Measurements from ENCODE around the gene CCDC197.

CCDC197 gene

DNA sequence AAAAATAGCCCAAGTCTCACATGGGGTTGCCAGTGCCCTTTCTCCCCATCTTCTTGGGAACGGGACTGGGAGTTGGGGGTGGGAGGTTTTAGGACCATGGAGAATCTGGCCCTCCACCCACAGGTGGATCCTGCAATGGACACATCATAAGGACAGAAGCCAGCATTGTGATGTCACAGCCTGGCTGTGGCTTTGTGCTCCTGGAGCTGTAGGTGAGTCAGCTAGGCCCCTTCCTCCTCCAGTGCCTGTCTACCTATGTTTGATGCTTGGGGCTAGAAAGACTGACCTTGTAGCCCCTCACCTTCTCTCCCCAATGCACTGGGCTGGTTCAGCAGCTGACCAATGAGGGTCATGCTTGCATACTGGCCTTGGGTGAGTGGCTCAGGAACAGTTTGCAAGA lies at the start of gene CCDC197:
TSS of gene CCDC197 (plus strand) at position 220 of the 400 bp plus-strand sequence. CDS start 831 bp downstream, outside the sequence.
- DNase-seq = no peak

DNA sequence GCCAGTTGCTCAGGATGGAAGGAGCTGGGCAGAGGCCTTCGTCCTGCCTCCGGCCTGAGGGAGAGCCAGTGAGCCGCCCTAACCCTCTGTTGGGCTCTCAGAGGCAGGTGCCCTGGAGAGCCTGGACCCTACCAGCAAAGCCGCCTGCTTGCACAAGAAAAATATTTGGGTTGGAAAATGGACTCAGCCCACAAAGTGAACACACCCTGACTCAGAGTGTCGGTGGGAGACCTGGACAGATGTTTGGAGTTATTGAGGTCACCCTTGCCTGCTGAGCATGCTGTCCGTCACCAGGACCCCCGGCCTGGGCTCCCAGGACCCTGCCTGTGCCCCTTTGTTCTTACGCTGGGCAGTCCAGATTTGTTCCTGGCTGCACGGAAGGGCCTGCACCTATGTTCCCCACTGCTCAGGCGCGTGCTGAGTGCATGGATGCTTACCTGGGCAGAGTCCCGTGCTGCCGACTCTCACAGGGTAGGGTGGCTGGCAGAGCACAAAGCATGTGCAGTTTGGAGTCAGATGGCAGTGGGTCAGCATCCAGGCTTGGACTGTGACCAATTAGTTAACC lies 47.5 kb upstream of the CCDC197 start:
- DNase-seq = no peak

DNA sequence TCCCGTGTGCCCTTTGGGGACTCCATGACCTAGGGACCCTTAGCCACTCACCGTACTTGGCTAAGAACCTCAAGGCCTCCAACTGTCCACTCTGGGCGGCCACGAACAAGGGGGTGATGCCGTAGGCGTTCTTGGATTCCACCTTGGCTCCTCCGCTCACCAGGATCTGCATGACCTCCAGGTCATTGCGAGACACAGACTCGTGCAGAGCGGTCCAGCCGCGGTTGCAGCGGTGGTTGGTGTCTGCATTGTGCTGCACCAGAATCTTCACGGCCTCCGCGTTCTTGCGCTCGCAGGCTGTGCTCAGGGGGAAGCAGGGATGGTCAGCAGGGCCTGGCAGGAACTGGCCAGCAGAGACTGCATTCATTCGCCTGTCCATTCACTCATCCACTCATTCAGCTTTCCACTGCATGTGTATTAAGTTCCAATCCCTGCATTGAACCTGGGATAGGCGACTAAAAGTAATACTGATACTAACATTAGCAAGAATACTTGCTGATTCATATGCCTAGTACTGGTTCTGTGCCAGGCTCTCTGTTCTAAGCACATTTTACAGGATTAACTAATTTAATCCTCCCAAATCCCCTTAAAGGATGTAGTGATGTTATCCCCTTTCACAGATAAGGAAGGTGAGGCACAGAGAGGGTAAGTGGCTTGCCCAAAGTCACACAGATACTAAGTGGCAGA lies 46.0 kb upstream of the CCDC197 start:
- no peak for DNase-seq

DNA sequence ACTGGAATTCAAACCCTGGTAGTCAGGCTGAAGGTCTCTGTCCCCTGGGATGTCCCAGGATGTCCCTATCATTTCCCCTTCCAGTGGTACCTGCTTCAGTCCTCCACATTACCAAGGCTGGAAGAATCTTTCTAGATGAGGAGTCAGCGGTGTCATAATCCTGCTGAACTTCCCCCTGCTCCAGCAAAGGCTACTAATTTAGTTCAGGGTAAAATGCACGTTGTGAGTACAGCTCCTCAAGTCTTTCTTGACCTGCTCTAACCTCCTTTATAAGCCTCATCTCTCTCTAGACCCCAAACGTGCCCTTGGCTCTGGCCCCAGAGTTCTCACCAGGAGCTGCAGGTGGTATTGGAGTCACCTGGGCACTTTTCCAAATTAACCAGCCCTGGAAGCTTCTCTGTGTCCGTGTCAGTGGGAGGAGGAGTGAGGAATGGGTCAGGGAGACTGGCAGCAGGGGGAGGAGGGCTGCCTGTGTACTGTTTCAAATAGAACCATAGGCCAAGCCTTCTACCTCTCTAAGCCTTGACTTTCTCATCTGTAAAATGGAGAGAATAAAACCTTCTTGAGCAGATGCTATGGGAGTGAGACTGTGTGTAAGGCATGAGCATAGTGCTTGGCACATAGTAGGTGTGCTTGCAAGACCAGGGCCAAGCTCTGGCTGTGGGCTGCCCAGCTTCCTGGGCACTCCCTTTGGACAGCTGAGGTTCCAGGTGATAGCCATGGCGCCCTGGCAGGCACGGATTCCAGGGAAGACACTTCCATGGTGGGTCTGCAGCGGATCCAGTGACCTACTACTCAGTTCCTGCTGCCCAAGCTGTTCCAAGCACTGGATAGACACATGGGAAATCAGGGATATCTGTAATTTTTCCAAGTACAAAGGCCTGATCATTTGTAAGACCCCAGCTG lies 45.2 kb upstream of the CCDC197 start:
- no peak for DNase-seq

DNA sequence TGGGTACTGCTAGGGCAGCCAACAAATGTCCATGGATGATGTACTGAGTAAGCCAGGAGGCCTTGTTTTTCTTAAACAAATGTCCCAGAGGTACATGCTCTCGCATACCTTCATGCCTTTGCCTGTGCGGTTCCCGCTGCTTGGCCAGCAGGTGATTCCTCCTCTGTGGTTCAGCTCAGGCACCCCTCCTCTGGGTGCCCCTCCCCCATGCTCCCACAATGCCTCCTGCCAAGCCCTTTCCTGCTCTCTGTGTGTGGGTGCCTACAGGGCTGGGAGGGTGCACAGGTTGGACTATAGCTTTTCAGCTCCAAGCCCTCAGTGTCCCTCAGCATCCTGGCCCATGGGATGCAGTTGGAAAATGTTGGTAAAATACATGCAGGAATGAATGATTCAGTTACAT lies 44.3 kb upstream of the CCDC197 start:
- DNase-seq = no peak

DNA sequence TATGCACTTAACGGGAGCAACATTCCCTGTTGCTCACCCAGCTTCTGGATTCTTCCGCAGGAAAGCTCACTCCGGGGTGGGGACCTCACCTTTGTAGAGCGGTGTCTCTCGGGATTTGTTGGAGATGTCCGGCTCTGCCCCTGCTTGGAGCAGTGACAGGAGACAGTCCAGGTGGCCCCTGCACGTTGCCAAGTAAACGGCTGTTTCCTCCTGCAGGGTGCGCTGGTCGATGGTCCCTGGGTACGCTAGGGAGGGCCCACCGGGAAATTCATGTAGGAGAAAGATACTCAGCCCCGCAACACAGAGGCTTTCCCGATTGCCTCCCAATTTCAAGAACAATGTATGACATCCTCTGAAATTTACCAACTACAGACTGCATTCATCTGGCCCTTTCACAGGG lies 43.8 kb upstream of the CCDC197 start:
- no peak for DNase-seq

DNA sequence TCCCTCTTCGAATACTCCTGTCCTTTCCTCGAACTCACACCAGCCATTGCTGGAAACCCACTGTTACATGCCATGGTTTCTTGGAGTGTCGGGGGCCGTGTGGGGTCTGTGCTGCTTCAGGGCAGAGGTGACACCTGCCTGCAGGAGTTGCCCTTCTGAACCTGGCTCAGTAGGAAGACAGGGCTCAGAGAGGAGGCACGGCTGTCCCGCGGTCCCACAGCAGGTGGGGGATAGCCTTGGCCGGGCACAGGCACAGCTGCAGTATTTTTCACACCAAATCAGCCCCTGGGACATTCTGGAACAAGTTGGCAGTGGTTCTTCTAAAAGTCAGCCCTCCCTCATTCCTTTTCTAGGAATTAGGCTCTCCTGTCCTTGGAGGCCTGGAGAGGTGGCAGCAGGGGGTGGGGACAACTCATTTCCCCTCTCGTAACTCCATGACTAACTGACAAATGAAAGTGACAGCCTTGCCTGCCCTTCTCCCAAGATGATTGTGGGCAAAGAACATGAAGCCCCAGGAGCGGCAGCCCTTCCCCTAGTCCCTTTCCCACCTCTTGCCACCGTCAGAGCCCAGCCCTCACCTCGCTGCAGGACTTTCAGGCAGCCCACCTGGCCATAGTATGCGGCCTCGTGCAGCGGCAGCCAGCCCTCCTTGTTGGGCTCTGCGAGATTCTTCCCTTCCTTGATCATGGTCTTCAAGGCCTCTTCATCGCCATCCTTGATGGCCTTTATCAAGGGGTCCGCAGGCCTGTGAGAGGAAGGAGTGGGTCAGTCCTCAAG lies 43.2 kb upstream of the CCDC197 start:
- no peak for DNase-seq

DNA sequence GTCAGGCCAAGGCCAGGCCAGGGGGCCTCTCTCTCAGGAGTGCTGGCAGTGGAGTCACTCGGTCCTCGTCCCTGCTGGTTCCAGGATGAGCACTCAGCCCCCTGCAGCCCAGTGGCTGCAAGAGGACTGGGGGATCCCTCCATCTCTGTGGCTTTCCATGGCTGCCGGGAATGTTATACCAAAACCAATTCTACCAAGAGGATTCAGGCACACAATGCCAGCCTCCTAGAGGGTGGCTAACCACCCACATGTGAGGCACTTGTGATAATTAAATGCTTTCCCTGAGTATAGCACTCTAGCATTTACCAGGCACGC lies 42.6 kb upstream of the CCDC197 start:
- DNase-seq = no peak

DNA sequence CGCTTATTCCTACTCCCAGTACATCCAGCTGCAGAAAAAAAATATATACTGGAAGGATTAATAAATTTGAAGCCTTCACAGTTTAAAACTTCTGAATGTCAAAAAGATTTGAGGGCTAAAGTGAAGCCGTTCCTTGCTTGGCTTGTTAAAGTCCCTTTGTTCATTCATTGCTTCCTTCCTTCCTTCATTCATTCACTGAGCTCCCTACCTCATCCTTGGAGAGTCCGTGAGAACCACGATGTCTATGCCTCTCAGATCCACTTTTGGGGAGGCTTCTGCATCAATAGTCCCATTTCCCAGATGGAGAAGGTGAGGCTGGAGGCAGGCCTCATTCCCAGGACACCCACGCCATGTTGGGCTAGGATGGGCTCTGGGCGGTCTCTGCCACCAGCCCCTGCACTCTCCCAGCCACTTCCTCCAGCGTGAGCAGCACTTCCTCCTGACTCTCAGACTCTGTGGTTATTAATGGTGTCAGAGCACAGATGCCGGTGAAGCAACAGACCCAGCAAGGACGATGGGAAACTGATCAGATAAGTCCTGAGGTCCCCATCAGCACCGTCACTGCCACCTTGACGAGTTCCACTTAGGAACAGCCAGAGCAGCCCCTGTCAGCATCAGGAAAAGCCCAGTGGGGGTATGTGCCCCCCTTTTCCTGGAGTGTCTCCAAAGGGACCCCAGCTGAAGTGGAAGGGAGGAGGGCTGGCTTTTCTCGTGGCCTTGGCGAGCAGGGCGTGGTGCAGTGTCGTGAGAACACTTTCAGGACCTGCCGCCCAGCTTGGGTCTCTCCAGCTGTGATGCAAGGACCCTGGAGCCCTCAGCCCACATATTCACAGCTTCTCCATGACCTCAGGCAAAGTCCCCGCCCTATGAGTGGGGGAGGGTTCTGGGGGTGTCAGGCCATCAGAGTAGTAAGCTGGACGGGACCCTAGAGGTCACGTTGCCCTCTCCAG lies 41.9 kb upstream of the CCDC197 start:
- DNase-seq = no peak

DNA sequence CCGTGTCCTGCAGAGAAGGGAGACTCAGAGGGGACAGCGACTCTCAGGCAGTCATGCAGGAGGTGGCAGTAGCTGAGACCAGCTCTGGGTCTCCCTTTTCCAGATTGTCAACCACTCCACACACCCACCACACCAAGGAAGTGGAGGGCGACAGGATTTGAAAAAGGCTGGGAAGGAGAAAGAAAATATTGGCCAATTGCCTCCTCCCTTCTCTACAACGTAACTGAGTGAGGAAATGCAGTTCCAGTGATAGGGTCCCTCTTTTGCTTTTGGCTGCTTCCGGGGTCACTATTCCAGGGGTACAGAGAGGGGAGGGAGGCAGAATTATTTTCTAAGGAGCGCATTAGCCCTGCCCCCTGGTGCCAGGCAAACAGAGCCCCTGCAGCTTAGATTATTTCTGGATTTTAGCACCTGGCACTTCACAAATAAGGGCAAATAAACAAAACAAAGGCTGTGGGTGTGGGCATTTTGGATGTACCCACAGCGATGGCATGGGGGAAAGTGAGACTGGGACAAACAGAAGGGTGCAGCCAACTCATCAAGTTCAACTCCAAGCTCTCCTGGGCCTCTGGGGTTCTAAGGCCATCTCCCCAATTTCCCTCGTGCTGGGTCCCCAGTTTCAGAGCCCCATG lies 41.1 kb upstream of the CCDC197 start:
- no peak for DNase-seq

DNA sequence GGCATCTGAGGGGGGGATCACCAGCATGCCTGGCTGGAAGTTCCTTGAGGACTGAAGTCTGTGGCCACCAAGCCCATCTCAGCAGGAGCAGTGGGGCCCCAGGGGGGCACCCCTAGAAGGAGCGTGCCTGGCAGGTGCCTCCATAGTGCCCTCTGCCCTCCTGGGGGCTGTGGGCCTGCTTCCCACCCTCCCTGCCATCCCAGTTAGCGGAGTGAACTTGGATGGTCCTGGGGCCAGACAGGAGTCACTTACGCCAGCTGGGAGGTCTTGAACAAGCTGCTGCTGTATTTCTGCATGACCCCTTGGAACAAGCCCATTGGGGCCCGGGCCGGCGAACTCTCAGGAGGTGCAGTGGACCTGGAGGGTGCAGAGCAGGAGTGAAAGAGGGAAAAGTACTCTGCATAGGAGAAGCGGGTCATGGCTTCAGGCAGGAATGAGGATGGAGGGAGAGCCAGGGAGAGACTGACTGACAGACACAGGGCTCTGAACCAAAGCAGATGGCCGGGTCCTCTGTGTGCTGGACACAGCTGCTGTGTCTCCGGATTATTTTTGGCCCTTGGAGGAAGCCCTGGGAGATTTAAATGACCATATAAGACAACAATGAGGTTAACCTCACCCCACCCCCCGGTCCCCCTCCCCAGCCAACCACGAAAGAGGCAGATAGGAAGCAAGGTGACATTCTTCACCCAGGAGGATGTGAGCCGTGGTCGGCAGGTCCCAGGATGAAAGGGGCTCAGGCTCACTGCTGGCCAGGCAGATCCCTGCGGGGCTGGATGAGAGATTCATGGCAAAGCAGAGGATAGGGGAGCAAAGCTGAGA lies 40.4 kb upstream of the CCDC197 start:
- DNase-seq = no peak

DNA sequence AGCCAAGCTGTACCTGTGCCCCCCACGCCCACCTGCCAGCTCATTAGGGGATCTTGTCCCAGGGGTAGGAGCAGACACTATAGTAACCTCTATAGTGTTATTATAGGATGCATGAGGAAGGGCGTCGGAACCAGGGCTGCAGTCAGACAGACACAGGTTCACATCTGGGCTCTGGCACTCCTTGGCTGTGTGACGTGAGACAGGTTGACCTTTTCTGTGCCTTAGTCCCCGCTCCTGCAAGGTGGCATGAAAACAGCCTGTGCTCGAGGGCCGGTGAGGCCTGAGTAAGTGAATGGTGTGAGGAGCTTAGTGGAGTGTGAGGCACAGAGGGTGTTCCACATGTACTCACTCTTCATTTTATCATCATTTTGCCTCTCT lies 39.8 kb upstream of the CCDC197 start:
- no peak for DNase-seq

DNA sequence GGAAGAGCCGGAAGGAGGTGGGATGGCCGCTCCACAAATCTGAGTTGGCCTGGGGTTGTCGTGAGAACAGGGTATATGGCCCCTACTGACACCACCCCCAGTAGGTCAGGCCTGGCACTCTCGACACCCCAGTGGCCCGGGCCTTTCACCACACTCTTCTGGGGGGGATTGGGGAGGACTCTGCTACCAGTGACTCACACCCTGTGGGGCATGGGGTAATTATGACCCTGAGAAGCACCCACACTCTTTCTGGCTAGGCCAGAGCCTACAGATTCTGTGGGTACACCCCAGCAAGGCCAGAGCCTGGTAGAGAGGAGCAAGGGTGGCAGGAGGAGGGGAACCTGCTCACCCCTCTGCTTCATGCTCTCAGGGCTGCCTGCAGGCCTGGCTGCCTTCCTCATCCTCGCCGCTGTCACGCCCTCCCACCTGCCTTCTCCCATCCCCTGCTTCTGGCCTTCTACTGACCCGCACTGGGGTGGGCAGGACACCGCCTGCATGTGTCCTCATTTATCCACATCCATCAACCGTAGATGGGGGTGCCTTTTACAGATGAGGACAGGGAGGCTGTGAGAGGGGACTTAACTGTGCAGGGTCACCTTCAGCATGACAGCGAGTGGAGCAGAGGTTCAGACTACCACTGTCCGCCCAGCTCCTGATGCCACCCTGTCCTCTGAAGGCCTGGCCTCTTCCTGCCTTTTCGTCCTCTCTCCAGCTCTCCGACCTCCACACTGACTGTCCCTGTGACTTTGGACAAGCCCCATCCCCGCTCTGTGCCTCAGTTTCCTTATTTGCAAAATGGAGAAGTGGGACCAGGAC lies 39.1 kb upstream of the CCDC197 start:
- DNase-seq = no peak

DNA sequence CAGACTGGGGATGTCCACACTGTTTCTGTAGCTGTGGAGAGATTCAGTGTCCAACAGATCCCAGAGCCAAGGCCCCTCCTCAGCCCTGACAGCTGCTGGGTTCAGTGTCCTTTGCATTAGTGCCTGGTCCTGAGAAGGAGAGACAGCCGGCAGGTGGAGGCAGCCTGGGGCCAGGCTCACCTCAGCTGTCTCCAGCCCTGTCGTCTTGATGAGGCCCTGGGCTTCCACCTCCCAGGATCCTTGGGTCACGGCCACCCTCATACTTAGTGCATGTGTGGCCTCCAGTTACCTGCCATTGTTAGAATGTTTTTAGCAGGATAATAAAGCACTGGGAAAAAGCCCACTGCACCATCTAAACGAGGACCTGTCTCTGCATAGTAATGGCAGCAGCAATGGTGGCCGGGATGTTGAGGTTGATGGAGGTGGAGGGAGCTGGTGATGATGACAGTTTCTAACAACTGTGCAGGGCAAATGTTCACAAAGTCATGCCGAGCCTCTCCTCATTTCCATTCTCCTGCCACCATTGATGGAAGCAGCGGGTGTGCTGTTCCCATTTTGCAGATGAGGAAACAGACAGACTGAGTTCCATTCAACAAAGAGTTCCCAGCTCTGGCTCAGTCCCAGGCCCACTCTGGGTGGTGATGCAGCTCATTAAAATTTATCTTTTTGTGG lies 38.4 kb upstream of the CCDC197 start:
- no peak for DNase-seq

DNA sequence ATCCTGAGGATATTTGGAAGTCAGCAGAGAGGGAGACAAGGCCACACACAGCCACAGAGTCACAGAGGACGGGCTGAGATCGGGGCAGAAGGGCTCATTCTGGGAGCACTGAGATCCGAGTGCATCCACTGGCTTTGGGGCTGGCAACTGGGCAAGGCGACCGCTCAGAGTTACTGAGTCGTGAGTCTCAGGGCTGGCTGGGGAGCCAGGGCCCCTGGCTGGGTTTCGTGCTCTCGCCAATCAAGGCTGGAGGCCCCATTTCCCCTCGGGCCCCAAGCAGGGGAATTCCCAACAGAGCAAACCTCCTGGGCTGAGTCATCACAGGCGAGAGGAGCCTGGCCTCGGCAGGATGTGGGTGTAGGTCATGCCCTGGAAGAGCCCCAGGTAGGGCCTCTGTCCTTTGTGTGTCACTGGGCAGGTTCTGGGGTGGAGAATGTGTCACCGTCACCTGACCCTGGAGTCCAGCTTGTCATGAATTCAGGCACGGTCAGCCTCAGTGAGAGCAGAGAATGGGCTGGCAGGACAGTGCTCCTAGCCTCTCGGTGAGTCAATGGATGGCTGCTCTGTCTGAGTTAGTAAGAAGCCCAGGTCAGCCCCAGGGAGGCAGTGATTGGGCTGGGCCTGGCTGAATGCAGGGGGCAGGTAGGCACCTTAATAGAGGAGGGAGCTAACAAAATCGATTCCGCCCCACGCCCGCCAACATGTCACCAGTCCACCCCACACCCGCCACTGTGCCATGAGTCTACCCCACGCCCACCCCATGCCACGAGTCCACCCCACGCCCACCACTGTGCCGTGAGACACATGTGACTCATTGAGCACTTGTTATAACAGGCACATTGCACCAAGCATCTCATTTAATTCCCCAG lies 37.6 kb upstream of the CCDC197 start:
- no peak for DNase-seq

DNA sequence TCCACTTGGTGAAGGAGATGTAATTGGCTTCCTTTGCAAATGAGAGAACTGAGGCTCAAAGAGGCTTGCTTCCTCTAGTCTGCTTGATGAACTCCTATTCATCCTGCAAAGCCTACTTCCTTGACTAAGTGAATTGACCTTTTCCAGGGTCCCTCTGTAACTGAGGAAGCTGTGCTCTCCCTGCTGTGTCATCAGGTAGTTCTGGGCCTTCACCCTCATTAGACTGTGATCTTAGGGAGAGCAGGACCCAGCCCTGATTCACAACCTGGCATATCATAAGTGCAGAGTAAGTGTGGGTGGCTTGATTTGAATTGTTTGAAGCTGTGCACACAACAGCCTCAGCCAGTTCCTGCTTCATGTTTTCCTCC lies 37.0 kb upstream of the CCDC197 start:
- DNase-seq = no peak

DNA sequence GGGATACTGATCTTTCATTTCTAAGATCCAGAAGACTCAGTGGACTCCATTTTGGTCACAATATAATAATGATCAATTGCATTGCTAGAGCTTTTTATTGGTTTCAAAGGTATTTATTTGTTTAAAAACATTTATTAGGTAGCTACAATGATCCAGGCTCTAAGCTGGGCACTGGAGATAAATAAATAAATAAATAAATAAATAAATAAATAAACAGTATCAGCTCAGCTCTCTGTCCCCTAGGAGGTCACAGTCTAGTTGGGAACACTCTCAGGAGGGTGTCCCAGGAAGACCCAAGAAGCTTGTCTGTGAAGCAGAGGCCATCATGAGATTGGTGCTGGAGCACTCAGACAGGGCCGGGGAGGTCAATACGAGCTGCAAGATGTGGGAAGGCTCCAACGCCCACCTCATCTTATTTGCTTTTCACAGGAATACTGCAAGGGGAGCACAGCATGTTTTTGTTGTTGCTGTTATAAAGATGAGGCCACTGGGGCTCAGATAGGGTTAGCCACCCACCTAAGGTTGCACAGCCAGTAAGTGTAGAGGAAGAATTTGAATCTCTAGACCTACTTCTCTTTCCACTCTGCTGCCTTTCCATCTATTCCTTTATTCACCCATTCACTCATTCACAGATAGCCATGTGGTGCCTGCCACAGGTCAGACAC lies 36.2 kb upstream of the CCDC197 start:
- no peak for DNase-seq

DNA sequence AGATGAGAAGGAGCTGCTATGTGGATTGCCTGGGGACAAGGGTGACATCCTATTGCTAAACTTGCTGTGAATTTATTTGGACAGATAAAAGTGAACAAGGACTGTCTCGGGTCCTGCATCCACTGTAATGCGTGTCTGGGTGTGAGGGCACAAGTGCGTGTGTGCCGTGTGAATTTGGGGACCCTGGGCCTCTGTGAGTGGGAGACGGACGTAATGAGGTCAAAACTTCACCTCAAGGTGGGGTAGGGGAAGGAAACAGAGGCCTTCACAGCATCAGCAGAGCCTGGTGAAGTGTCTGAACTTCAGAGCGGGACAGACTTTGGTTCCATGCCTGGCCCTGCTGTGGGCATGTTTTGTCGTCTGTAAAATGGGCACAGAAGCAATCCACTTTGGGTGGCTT lies 35.5 kb upstream of the CCDC197 start:
- DNase-seq = no peak
